Measurements from ENCODE around the gene EDA. TPM values are rescaled to one million over a fixed set of nuclear protein-coding genes. Genes with fewer than 3 reads are reported as not detected.

EDA gene
- 0.50 and 0.68 TPM in 2 replicates for total RNA-seq

DNA sequence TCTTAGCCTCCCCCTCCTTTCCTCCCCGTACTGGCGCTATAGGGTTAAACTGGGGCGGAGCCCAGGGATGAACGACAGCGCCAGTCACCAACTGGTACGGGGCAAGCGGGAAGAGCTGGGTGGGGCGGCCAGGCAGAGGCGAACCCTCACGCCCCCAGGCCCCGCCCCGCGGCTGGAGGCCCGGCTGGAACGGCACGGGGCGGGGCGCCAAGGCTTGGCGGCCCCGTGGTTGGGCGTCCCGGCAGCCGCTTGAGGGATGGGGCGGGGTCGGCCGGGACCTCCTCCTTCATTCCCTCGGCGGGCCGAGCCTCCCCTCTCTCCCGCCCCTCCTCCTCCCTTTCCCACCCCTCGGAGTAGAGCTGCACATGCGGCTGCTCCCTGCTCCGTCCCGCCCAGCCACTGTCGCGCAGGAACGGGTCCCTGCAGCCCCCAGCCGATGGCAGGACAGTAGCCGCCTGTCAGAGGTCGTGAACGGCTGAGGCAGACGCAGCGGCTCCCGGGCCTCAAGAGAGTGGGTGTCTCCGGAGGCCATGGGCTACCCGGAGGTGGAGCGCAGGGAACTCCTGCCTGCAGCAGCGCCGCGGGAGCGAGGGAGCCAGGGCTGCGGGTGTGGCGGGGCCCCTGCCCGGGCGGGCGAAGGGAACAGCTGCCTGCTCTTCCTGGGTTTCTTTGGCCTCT is at the start of gene EDA:
TSS of gene EDA (plus strand) at position 335 of the 678 bp plus-strand sequence.

GRCh38 chrX:70049925-70050324 is 434.0 kb downstream of the EDA start, which contains the start of gene AWAT2:
AWAT2 (minus strand) TSS chrX:70049938; CDS start chrX:70049932, 6 bp downstream.

GRCh38 chrX:70062076-70062475 is 446.2 kb downstream of the EDA start, which contains the start of gene OTUD6A:
OTUD6A (plus strand) TSS chrX:70062457; CDS start chrX:70062525, 68 bp downstream.

Other genes with a start within 250 kb of the EDA start
- not detected in 2 replicates for gene NALF2, start 111.8 kb upstream of the EDA start, total RNA-seq